Measurements from ENCODE around the gene GSTM1.

- no peak for TF ChIP-seq CTCF (conservative IDR thresholded peaks at IDR 0.05; ENCODE audit: low read depth, low read length)
- TF ChIP-seq EZH2 (IDR thresholded peaks at IDR 0.05; ENCODE audit: low read length, unreplicated experiment), result no peak
- no peak for TF ChIP-seq EZH2phosphoT487 (IDR thresholded peaks at IDR 0.05; ENCODE audit: borderline replicate concordance, low read length)
These were observed 38.4 kb downstream of the GSTM1 start for GRCh38 chr1:109726007-109726406.

Measured in PC-3 (cell line).